GM06990 (cell line): ENCODE data around the gene MEGF11.

ENCODE experiments used
- DNase-seq: peaks from one replicate; pipeline ENCODE4 v3.0.0-alpha.2; 2011; ENCODE audit not compliant: insufficient read length; ENCODE audit errors: extremely low read depth
- H3K27me3 ChIP-seq: replicated peaks from 2 replicates; pipeline ENCODE4 v1.6.0; 2011; ENCODE audit warnings: low read length; ENCODE audit not compliant: control insufficient read depth, insufficient read depth
- H3K36me3 ChIP-seq: 2 replicates; pipeline ENCODE4 v1.5.1; 2011; ENCODE audit warnings: low read length; ENCODE audit not compliant: control insufficient read depth, insufficient read depth
- H3K4me3 ChIP-seq: replicated peaks from 2 replicates; pipeline ENCODE4 v1.5.1; 2011; ENCODE audit warnings: low read depth, mild to moderate bottlenecking, control low read depth, low read length
- CTCF ChIP-seq: IDR thresholded peaks from 2 replicates; pipeline ENCODE4 v1.5.1; 2011; ENCODE audit warnings: low read length, control low read depth, mild to moderate bottlenecking, inconsistent platforms; ENCODE audit not compliant: insufficient read depth, poor library complexity, severe bottlenecking

Gene MEGF11

GRCh38 chr15:66103293-66103590 lies 150.3 kb downstream of the MEGF11 start:
- Histone ChIP-seq H3K4me3 (no peak overlapping the region), H3K27me3 (no peaks in the 10 kb centered on the region; the same call in none of the 2 replicates), H3K36me3 (no peaks in the 10 kb centered on the region)
- no peak for DNase-seq
- TF ChIP-seq CTCF, result no peak

GRCh38 chr15:66102563-66103292 lies 150.8 kb downstream of the MEGF11 start:
- Histone ChIP-seq H3K36me3 (no peaks in the 10 kb centered on the region), H3K27me3 (no peaks in the 10 kb centered on the region; the same call in none of the 2 replicates), H3K4me3 (no peak overlapping the region)
- no peak for DNase-seq
- no peak for TF ChIP-seq CTCF

- DNase-seq, result no peak
- Histone ChIP-seq H3K27me3 (no peaks in the 10 kb centered on the region; the same call in none of the 2 replicates), H3K4me3 (no peak overlapping the region), H3K36me3 (no peaks in the 10 kb centered on the region)
- TF ChIP-seq CTCF, result no peak
These were observed 151.7 kb downstream of the MEGF11 start for GRCh38 chr15:66101715-66102395.

- TF ChIP-seq CTCF, result no peak
- no peaks in the 10 kb centered on the region; the same call in 1 of the 2 replicates for H3K27me3 ChIP-seq
- no peak for DNase-seq
- H3K4me3 ChIP-seq, result no peak overlapping the region
- H3K36me3 ChIP-seq, result no peaks in the 10 kb centered on the region
These were observed 152.8 kb downstream of the MEGF11 start for GRCh38 chr15:66100761-66101160.

- Histone ChIP-seq H3K36me3 (no peaks in the 10 kb centered on the region), H3K4me3 (no peak overlapping the region), H3K27me3 (no peaks in the 10 kb centered on the region; the same call in 1 of the 2 replicates)
- no peak for DNase-seq
- no peak for TF ChIP-seq CTCF
These were observed 153.4 kb downstream of the MEGF11 start for GRCh38 chr15:66099950-66100671.
